Mesendoderm (in vitro differentiated cells): ENCODE measurements around the gene NLGN1.
"Not testable (repeated sequence)": the region's sequence is repeated elsewhere in the genome, so short reads cannot be mapped to it uniquely, and the experiment has no call there.

Source experiments
- DNase-seq: peaks from one replicate; pipeline ENCODE4 v3.0.0; 2013
- H2AK5ac ChIP-seq: 2 replicates; pipeline ENCODE4 v1.6.1; 2013; ENCODE audit warnings: low read length, inconsistent platforms
- H2BK120ac ChIP-seq: 2 replicates; pipeline ENCODE4 v1.6.1; 2013; ENCODE audit warnings: low read depth, mild to moderate bottlenecking, low read length, moderate library complexity, mixed read lengths
- H2BK15ac ChIP-seq: replicated peaks from 2 replicates; pipeline ENCODE4 v1.6.1; 2013; ENCODE audit warnings: low read depth, mild to moderate bottlenecking, moderate library complexity
- H2BK5ac ChIP-seq: 2 replicates; pipeline ENCODE4 v1.6.1; 2013; ENCODE audit warnings: low read length, inconsistent platforms
- H3K18ac ChIP-seq: 2 replicates; pipeline ENCODE4 v1.6.1; 2013; ENCODE audit warnings: mild to moderate bottlenecking, low read length, mixed read lengths
- H3K23ac ChIP-seq: one replicate; pipeline ENCODE4 v1.6.1; 2013; ENCODE audit warnings: low read length
- H3K27ac ChIP-seq: 2 replicates; pipeline ENCODE4 v1.5.1; 2013; ENCODE audit warnings: low read depth, mild to moderate bottlenecking, inconsistent platforms, low read length, moderate library complexity
- H3K27me3 ChIP-seq: 2 replicates; pipeline ENCODE4 v1.6.1; 2013; ENCODE audit warnings: low read length, control low read depth, mild to moderate bottlenecking, inconsistent platforms; ENCODE audit not compliant: insufficient read depth, poor library complexity
- H3K36me3 ChIP-seq: 2 replicates; pipeline ENCODE4 v1.6.1; 2013; ENCODE audit warnings: low read length, inconsistent platforms; ENCODE audit not compliant: control insufficient read depth, insufficient read depth
- H3K4ac ChIP-seq: one replicate; pipeline ENCODE4 v1.6.1; 2013; ENCODE audit warnings: low read depth, mild to moderate bottlenecking, low read length, moderate library complexity
- H3K4me1 ChIP-seq: 2 replicates; pipeline ENCODE4 v1.6.1; 2013; ENCODE audit warnings: low read depth, low read length, inconsistent platforms; ENCODE audit not compliant: control insufficient read depth
- H3K4me2 ChIP-seq: 2 replicates; pipeline ENCODE4 v1.6.1; 2013; ENCODE audit warnings: low read length
- H3K4me3 ChIP-seq: 2 replicates; pipeline ENCODE4 v1.5.1; 2013; ENCODE audit warnings: mild to moderate bottlenecking, low read length
- H3K56ac ChIP-seq: one replicate; pipeline ENCODE4 v1.6.1; 2013; ENCODE audit warnings: low read length
- H3K79me1 ChIP-seq: 2 replicates; pipeline ENCODE4 v1.6.1; 2013; ENCODE audit warnings: low read length, inconsistent platforms
- H3K79me2 ChIP-seq: 2 replicates; pipeline ENCODE4 v1.6.1; 2013; ENCODE audit warnings: mild to moderate bottlenecking, low read length; ENCODE audit not compliant: control insufficient read depth, insufficient read depth
- H3K9ac ChIP-seq: 2 replicates; pipeline ENCODE4 v1.6.1; 2013; ENCODE audit warnings: low read length, inconsistent platforms
- H4K5ac ChIP-seq: one replicate; pipeline ENCODE4 v1.6.1; 2013; ENCODE audit warnings: low read length
- H4K8ac ChIP-seq: one replicate; pipeline ENCODE4 v1.6.1; 2013; ENCODE audit warnings: low read depth, mild to moderate bottlenecking, control low read depth, low read length, moderate library complexity
- WGBS: extraction: QIAGEN DNeasy Blood & Tissue Kit; methylation state at CpG from one replicate; pipeline ENCODE4 v1.1.7; 2013; ENCODE audit warnings: low lambda C conversion rate, missing lambda C conversion rate; ENCODE audit not compliant: insufficient coverage; ENCODE audit errors: extremely low coverage; 5-methylcytosine and 5-hydroxymethylcytosine counted together

NLGN1 gene

GRCh38 chr3:173380681-173381080 is 16.9 kb upstream of the NLGN1 start:
- Histone ChIP-seq H3K9ac (no peak overlapping the region), H3K56ac (no peak overlapping the region), H4K8ac (no peak overlapping the region), H3K4me3 (no peak overlapping the region), H2AK5ac (no peak overlapping the region), H3K27me3 (no peaks in the 10 kb centered on the region), H3K23ac (no peak overlapping the region), H2BK5ac (no peak overlapping the region), H3K79me2 (no peaks in the 10 kb centered on the region), H3K79me1 (no peaks in the 10 kb centered on the region), H3K4me2 (no peak overlapping the region), H3K4me1 (no peaks in the 10 kb centered on the region), H4K5ac (no peak overlapping the region), H3K27ac (no peak overlapping the region), H3K4ac (no peak overlapping the region), H3K36me3 (no peaks in the 10 kb centered on the region), H3K18ac (no peak overlapping the region), H2BK120ac (no peak overlapping the region), H2BK15ac (no peak overlapping the region)
- no CpG with 5 or more reads among the region's 3 CpGs for WGBS
- DNase-seq, result no peak

- H3K79me2 ChIP-seq, H2BK15ac ChIP-seq, H4K8ac ChIP-seq, H2BK5ac ChIP-seq, H3K56ac ChIP-seq, H3K4me3 ChIP-seq, H3K27me3 ChIP-seq, H3K4ac ChIP-seq, H3K9ac ChIP-seq, H3K18ac ChIP-seq, H3K23ac ChIP-seq, DNase-seq, H3K4me1 ChIP-seq, H3K4me2 ChIP-seq, H2BK120ac ChIP-seq, H4K5ac ChIP-seq, H3K36me3 ChIP-seq, H2AK5ac ChIP-seq, H3K79me1 ChIP-seq, H3K27ac ChIP-seq: not testable (repeated sequence)
- no CpG with 5 or more reads among the region's 5 CpGs for WGBS
Observed at GRCh38 chr3:173381936-173382335, 15.6 kb upstream of the NLGN1 start.

- DNase-seq, result peak; percentile 80
- peak overlapping the region; percentile 56 for H3K4me2 ChIP-seq
- H2AK5ac ChIP-seq, result no peak overlapping the region
- H3K9ac ChIP-seq, result peak overlapping the region; percentile 72
- no peak overlapping the region for H2BK15ac ChIP-seq
- no peaks in the 10 kb centered on the region for H3K36me3 ChIP-seq
- no peak overlapping the region for H2BK120ac ChIP-seq
- peak overlapping the region; percentile 13 for H3K18ac ChIP-seq
- H3K56ac ChIP-seq, result peak overlapping the region; percentile 90
- H3K27ac ChIP-seq, result peak overlapping the region; percentile 39
- WGBS, result no CpG with 5 or more reads among the region's 10 CpGs
- H3K79me1 ChIP-seq, result no peaks in the 10 kb centered on the region
- peaks cover 1% of the 10 kb centered on the region for H3K4me1 ChIP-seq
- no peaks in the 10 kb centered on the region for H3K79me2 ChIP-seq
- H3K4ac ChIP-seq, result no peak overlapping the region
- no peak overlapping the region for H2BK5ac ChIP-seq
- H3K4me3 ChIP-seq, result peak overlapping the region; percentile 67
- H4K8ac ChIP-seq, result no peak overlapping the region
- H3K27me3 ChIP-seq, result no peaks in the 10 kb centered on the region
- no peak overlapping the region for H4K5ac ChIP-seq
- no peak overlapping the region for H3K23ac ChIP-seq
Observed at GRCh38 chr3:173395073-173395411, 2.5 kb upstream of the NLGN1 start.

- Histone ChIP-seq H3K79me1 (no peaks in the 10 kb centered on the region), H3K36me3 (no peaks in the 10 kb centered on the region), H4K5ac (no peak overlapping the region), H3K4me3 (peak overlapping the region; percentile 67), H4K8ac (no peak overlapping the region), H3K4me2 (peak overlapping the region; percentile 56), H2BK15ac (no peak overlapping the region), H3K79me2 (no peaks in the 10 kb centered on the region), H3K4ac (no peak overlapping the region), H3K9ac (peak overlapping the region; percentile 72), H3K27ac (peak overlapping the region; percentile 39), H2BK5ac (no peak overlapping the region), H3K23ac (no peak overlapping the region), H2BK120ac (no peak overlapping the region), H3K4me1 (peaks cover 1% of the 10 kb centered on the region), H3K27me3 (no peaks in the 10 kb centered on the region), H3K56ac (peak overlapping the region; percentile 90), H2AK5ac (no peak overlapping the region), H3K18ac (peak overlapping the region; percentile 13)
- DNase-seq, result peak; percentile 92
- no CpG with 5 or more reads among the region's 71 CpGs for whole genome bisulfite sequencing
Observed at GRCh38 chr3:173395412-173396181, 1.9 kb upstream of the NLGN1 start.

- no peak overlapping the region for H2AK5ac ChIP-seq
- peaks cover 1% of the 10 kb centered on the region for H3K4me1 ChIP-seq
- no peak overlapping the region for H2BK120ac ChIP-seq
- H3K4me2 ChIP-seq, result peak overlapping the region; percentile 56
- H3K4ac ChIP-seq, result peak overlapping the region; percentile 52
- H3K36me3 ChIP-seq, result no peaks in the 10 kb centered on the region
- peak overlapping the region; percentile 72 for H3K9ac ChIP-seq
- DNase-seq, result peak; percentile 62
- H2BK5ac ChIP-seq, result no peak overlapping the region
- H3K79me1 ChIP-seq, result no peaks in the 10 kb centered on the region
- H3K27me3 ChIP-seq, result no peaks in the 10 kb centered on the region
- peak overlapping the region; percentile 90 for H3K56ac ChIP-seq
- no peak overlapping the region for H3K18ac ChIP-seq
- peak overlapping the region; percentile 45 for H3K4me3 ChIP-seq
- no peaks in the 10 kb centered on the region for H3K79me2 ChIP-seq
- H2BK15ac ChIP-seq, result no peak overlapping the region
- WGBS, result no CpG with 5 or more reads among the region's 29 CpGs
- no peak overlapping the region for H3K27ac ChIP-seq
- no peak overlapping the region for H3K23ac ChIP-seq
- no peak overlapping the region for H4K5ac ChIP-seq
- H4K8ac ChIP-seq, result no peak overlapping the region
Observed at GRCh38 chr3:173396191-173397041, 1.1 kb upstream of the NLGN1 start.
